Prostate gland (tissue), 2 donors: ENCODE data around the gene GFRAL.

ENCODE experiments used
- POLR2A ChIP-seq: fragments of 450-650 bp; IDR thresholded peaks from one replicate; pipeline ENCODE4 v1.6.1; 2016; ENCODE audit warnings: antibody characterized with exemption, mild to moderate bottlenecking
- POLR2AphosphoS5 ChIP-seq: sonication (generic); formaldehyde crosslinking; IDR thresholded peaks from one replicate; pipeline ENCODE4 v1.6.1; 2017; ENCODE audit warnings: antibody characterized with exemption
- TF ChIP-seq, protein P1 (sequence below), 4 experiments: fragments of 200-600 bp in 2 of 4; fragments of 450-650 bp in 2 of 4; sonication (generic) in 2 of 4; IDR thresholded peaks; 1 replicate in 3 of 4; 2 replicates in 1 of 4; pipeline ENCODE4 v1.5.1; 2016 to 2019; ENCODE audit warnings: antibody characterized with exemption in 4 of 4, mild to moderate bottlenecking in 2 of 4, moderate library complexity in 2 of 4

DNA sequence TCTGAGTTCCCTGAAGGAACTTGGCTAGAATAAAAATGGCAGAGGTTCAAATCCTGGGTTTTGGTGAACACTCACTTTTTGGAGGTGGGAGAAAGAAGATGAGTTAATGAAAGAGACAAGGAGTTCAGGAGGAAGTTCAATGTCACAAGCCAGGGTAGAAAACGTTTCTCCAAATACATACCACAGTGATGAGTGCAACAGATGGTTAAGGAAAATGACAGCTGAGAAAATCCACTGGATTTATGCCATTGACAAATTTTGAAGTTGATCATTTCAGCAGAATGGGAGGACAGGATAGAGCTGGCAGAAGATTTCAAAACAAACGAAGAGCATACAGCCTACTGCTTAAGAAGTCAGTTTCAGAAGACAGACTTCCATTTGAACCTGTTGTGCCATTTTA lies 122.7 kb downstream of the GFRAL start:
- TF ChIP-seq, protein P1, sequence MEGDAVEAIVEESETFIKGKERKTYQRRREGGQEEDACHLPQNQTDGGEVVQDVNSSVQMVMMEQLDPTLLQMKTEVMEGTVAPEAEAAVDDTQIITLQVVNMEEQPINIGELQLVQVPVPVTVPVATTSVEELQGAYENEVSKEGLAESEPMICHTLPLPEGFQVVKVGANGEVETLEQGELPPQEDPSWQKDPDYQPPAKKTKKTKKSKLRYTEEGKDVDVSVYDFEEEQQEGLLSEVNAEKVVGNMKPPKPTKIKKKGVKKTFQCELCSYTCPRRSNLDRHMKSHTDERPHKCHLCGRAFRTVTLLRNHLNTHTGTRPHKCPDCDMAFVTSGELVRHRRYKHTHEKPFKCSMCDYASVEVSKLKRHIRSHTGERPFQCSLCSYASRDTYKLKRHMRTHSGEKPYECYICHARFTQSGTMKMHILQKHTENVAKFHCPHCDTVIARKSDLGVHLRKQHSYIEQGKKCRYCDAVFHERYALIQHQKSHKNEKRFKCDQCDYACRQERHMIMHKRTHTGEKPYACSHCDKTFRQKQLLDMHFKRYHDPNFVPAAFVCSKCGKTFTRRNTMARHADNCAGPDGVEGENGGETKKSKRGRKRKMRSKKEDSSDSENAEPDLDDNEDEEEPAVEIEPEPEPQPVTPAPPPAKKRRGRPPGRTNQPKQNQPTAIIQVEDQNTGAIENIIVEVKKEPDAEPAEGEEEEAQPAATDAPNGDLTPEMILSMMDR (IDR thresholded peaks at IDR 0.05) = no peak
- TF ChIP-seq POLR2AphosphoS5 (no peak), POLR2A (no peak)
